Transverse colon (tissue), 4 donors: ENCODE measurements around the gene RAB3D.

Source experiments
- EP300 ChIP-seq: sonication (generic); formaldehyde crosslinking; IDR thresholded peaks from one replicate; pipeline ENCODE4 v1.6.1; 2017; ENCODE audit warnings: antibody characterized with exemption, low read depth
- POLR2A ChIP-seq: fragments of 450-650 bp; IDR thresholded peaks from one replicate; pipeline ENCODE4 v1.6.1; 2016; ENCODE audit warnings: antibody characterized with exemption, mild to moderate bottlenecking, moderate library complexity
- POLR2AphosphoS5 ChIP-seq, 3 donors: sonication (generic); formaldehyde crosslinking; IDR thresholded peaks; one replicate each; pipeline ENCODE4 v1.6.1; 2016; ENCODE audit warnings: antibody characterized with exemption in 3 of 3
- TF ChIP-seq, protein P1 (sequence below), 5 experiments: fragments of 200-600 bp in 3 of 5; fragments of 450-650 bp in 2 of 5; sonication (generic) in 3 of 5; IDR thresholded peaks; 1 replicate in 2 of 5; 2 replicates in 3 of 5; pipeline ENCODE4 v1.5.1; 2016 to 2017; ENCODE audit warnings: antibody characterized with exemption in 5 of 5, inconsistent platforms in 3 of 5, mild to moderate bottlenecking in 2 of 5, moderate library complexity in 1 of 5

DNA sequence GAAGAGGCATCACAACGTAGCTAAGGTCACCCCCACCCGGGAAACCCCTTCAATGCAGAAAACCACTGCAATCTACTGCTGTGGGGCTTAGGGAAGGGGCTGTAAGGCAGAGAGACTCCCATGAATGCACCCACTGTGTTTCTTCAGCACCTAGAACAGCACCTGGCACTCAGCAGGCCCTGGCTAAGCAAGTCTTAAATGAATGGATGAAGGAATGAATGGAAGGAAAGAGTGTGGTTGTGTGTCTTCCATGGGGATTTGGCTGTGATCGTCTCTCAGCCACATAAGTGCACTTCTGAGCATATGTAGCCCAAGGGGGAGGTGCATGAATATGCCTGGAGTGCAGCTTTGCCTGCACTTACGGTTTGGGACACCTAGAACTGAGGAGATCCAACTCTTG, 9.7 kb upstream of the RAB3D start:
- TF ChIP-seq, protein P1, sequence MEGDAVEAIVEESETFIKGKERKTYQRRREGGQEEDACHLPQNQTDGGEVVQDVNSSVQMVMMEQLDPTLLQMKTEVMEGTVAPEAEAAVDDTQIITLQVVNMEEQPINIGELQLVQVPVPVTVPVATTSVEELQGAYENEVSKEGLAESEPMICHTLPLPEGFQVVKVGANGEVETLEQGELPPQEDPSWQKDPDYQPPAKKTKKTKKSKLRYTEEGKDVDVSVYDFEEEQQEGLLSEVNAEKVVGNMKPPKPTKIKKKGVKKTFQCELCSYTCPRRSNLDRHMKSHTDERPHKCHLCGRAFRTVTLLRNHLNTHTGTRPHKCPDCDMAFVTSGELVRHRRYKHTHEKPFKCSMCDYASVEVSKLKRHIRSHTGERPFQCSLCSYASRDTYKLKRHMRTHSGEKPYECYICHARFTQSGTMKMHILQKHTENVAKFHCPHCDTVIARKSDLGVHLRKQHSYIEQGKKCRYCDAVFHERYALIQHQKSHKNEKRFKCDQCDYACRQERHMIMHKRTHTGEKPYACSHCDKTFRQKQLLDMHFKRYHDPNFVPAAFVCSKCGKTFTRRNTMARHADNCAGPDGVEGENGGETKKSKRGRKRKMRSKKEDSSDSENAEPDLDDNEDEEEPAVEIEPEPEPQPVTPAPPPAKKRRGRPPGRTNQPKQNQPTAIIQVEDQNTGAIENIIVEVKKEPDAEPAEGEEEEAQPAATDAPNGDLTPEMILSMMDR (IDR thresholded peaks at IDR 0.05), result no peak
- TF ChIP-seq POLR2AphosphoS5 (IDR thresholded peaks at IDR 0.05) (no peak), POLR2A (no peak), EP300 (no peak)
